Stimulated activated CD4-positive, alpha-beta T cell treated with anti-CD3 and anti-CD28 coated beads, TNF-alpha, amount 100 ng/mL, for 48 hours (primary cell): ENCODE measurements around the gene SP3.
"Not testable (repeated sequence)": the region's sequence is repeated elsewhere in the genome, so short reads cannot be mapped to it uniquely, and the experiment has no call there.

ENCODE experiments used
- DNase-seq, 3 donors: peaks; one replicate each; pipeline ENCODE4 v3.0.0-alpha.2; 2020; ENCODE audit warnings: low read depth in 3 of 3

SP3 gene

GRCh38 chr2:173891315-173892037 lies 73.7 kb downstream of the SP3 start:
- DNase-seq = no peak

- DNase-seq = not testable (repeated sequence)
Observed at GRCh38 chr2:173889464-173889863, 75.7 kb downstream of the SP3 start.

- no peak for DNase-seq
Observed at GRCh38 chr2:173886613-173887012, 78.6 kb downstream of the SP3 start.

GRCh38 chr2:173884025-173884802 lies 81.0 kb downstream of the SP3 start:
- DNase-seq = no peak

GRCh38 chr2:173881886-173882285 lies 83.3 kb downstream of the SP3 start:
- DNase-seq = no peak

GRCh38 chr2:173881461-173881860 lies 83.7 kb downstream of the SP3 start:
- DNase-seq = no peak

- DNase-seq = no peak
Observed at GRCh38 chr2:173880561-173880960, 84.6 kb downstream of the SP3 start.

- no peak for DNase-seq
Observed at GRCh38 chr2:173876833-173877413, 88.2 kb downstream of the SP3 start.

- no peak for DNase-seq
Observed at GRCh38 chr2:173874894-173875237, 90.3 kb downstream of the SP3 start.

- no peak for DNase-seq
Observed at GRCh38 chr2:173874003-173874893, 90.9 kb downstream of the SP3 start.

GRCh38 chr2:173872714-173873113 lies 92.5 kb downstream of the SP3 start:
- DNase-seq = no peak

- no peak for DNase-seq
Observed at GRCh38 chr2:173869244-173870229, 95.6 kb downstream of the SP3 start.

- no peak for DNase-seq
Observed at GRCh38 chr2:173868406-173868805, 96.8 kb downstream of the SP3 start.

- DNase-seq = no peak
Observed at GRCh38 chr2:173866874-173867618, 98.1 kb downstream of the SP3 start.

GRCh38 chr2:173865971-173866873 lies 99.0 kb downstream of the SP3 start:
- no peak for DNase-seq

GRCh38 chr2:173862612-173863217 lies 102.5 kb downstream of the SP3 start:
- no peak for DNase-seq

GRCh38 chr2:173860566-173860965 lies 104.6 kb downstream of the SP3 start:
- no peak for DNase-seq

- DNase-seq = no peak
Observed at GRCh38 chr2:173860082-173860481, 105.1 kb downstream of the SP3 start.
